Inflammatory macrophage treated with lipopolysaccharide for 1 hour (primary cell): ENCODE measurements around the gene ZCCHC24.

Experiments used
- DNase-seq, 2 donors: peaks; one replicate each; pipeline ENCODE4 v3.0.0-alpha.2; 2020 to 2022

Gene ZCCHC24

GRCh38 chr10:79445161-79445976, at the start of gene ZCCHC24:
TSS of gene ZCCHC24 (minus strand) at chr10:79445624. CDS start at chr10:79445440, 184 bp downstream.
- DNase-seq = peak; percentile 94 to 95

GRCh38 chr10:79493806-79494205, 48.4 kb upstream of the ZCCHC24 start:
- DNase-seq = no peak

GRCh38 chr10:79492839-79493238, 47.4 kb upstream of the ZCCHC24 start:
- no peak for DNase-seq

DNA sequence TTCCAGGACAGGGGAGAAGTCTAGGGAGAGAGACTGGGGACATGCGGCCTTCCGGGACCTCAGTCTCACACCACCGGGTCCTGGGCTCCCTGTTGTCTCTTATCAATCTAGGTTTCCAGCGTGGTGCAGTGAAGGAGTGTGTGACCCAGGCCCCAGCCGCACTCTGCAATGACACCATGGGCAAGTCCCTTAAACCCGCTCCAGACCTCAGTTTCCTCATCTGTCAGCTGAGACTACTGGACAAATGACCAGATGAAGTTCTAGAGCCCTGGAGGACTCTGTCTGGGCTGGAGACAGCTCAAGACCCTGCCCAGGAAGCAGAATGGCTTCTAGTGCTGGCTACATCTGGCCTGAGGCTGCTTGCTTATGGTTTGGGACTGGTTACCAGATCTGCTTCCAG, 46.8 kb upstream of the ZCCHC24 start:
- no peak for DNase-seq

DNA sequence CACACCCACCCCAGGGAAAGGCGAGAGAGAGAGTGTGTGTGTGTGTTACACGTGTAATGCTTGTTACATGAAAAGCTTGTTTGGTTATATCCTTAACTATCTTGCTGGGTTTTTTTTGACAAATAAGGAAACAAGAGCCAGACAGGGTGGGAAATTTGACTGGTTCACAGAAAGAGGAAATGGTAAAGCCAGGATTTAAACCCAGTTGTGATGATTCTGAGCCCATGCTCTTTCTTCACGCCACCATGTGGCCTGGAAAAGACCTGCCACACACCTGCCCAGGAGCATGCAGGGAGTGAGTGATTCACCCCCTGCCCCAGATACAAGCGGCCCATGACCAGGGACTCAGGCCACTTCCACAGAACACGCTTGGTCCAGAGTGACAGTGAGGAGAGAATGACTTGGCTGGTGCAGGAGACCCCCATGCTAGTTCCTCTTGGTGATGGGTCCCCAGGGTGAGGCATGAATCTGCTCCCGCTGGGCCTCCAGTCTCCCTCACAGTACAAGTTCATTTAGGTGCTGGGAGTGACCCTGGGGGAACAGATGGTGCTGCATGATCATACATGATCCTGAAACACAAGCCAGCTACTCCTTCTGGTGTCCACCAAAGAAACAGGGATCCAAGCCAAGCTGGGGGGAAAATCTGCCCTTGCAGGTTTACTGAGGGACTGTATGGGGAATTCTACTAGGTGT, 45.9 kb upstream of the ZCCHC24 start:
- peak; percentile 60 to 63 for DNase-seq

GRCh38 chr10:79490400-79491142, 45.1 kb upstream of the ZCCHC24 start:
- no peak for DNase-seq

DNA sequence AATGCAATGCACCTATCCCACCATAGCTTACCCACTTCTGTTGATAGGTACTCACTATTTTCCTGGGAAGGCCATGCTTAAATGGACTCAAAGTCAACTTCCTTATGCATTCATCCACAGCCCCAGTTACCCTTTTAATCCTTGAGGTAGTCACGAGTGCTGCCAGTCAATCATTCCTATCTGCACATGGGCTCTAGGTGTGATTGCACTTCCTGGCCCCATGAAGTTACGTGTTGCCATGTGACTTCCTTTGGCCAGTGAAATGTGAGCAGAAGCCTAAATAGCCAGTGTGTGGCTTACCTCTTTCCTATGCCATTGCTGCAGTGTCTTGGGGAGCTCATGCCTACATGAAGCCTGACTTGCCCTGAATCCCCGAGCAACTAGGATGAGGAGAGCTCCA, 43.4 kb upstream of the ZCCHC24 start:
- DNase-seq = no peak

DNA sequence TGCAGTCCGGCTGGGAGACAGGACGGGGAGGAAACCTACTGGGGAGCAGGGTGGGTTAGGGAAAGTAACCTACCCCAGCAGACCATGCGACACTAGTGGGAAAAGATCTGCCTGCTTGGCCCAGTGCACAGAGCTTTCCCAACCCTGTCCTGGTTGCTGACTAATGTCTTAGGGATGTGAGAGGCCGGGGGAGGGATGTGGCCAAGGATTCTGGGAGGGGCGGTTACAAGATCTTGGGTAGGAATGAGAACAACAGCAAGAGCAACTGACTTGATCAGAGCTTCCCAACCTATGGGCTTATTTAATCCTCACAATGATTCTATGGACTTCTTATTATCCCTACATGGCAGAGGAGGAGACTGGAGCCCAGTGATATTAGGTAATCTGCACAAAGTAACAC, 42.9 kb upstream of the ZCCHC24 start:
- DNase-seq = peak; percentile 8 to 22

GRCh38 chr10:79487296-79488194, 42.1 kb upstream of the ZCCHC24 start:
- peak; percentile 27 to 56 for DNase-seq

DNA sequence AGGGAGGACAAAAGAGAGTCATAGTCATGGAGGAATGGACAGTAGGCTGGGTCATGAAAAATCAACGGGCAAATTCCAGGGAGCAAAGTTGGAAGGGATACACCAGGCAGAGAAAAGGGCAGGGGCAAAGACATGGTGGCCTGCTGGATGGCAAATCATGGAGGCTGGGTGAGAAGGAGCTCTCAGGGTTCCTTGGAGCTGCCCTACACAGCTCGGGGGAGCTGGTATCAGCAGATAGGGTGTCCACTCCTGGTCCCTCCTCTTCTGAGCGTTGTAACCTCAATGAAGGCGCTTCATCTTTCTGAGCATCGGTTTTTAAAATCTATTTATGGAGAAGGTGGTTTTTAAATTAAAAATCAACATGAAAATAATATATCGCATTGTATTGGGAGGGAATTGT, 39.1 kb upstream of the ZCCHC24 start:
- no peak for DNase-seq

- DNase-seq = no peak
These were observed 38.5 kb upstream of the ZCCHC24 start for GRCh38 chr10:79483948-79484347.

- no peak for DNase-seq
These were observed 37.9 kb upstream of the ZCCHC24 start for GRCh38 chr10:79483299-79483698.

- DNase-seq = no peak
These were observed 37.3 kb upstream of the ZCCHC24 start for GRCh38 chr10:79482741-79483140.

DNA sequence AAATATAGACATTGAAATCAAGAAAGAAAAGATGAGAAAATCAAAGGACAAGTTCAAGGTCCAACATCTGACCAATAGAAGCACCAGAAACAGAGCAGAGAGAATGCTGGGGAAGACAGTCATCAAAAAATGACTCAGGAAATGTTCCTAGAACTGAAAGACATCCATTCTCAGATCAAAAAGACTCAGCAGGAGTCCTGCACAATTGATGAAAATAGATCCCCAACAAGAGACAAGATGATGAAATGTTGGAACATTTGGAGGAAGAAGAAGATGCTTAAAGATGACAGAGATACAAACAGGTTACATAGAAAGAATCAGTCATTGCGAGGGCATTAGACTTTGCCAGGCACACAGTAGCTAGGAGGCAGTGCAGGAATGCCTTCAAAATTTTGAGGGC, 36.9 kb upstream of the ZCCHC24 start:
- peak in 1 of 2 donors; percentile 3 for DNase-seq

- no peak for DNase-seq
These were observed 34.0 kb upstream of the ZCCHC24 start for GRCh38 chr10:79479283-79479909.

- DNase-seq = no peak
These were observed 32.0 kb upstream of the ZCCHC24 start for GRCh38 chr10:79477456-79477855.

DNA sequence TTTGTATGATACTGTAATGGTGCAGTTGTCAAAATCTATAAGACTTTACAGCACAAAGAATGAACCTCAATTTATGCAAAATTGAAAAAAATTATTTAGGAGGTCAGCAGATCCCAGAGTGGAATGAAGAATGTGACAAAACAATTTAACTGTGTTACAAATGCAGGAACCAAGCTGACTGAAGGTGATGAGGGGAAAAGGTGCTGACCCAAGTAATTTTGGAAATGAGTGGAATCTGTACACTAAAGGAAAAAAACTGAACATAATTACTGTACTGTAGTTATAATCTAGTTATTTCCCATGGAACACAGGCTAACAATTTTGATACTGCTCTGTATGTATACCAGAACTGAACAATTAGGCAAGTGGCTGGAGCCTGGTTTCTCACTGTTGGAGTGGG, 31.2 kb upstream of the ZCCHC24 start:
- peak in 1 of 2 donors; percentile 10 for DNase-seq

DNA sequence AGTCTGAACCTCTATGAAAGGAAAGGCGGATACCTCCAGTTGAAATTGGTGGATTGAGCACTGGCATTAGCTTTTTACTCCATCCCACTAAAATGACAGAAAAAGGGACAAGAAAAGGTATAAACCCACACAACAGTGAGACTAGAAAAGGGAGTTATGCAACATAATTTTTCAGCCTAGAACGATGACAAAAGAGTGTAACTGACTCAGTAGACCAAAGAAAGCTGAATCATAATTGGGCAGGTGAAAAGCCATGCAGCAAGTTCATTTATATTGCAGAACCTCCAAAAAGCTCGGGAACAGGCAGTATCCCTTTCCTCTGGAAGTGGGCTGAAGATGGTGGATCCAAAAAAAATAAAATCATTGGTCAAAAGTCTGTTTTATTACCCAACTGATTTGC, 30.5 kb upstream of the ZCCHC24 start:
- DNase-seq = no peak

DNA sequence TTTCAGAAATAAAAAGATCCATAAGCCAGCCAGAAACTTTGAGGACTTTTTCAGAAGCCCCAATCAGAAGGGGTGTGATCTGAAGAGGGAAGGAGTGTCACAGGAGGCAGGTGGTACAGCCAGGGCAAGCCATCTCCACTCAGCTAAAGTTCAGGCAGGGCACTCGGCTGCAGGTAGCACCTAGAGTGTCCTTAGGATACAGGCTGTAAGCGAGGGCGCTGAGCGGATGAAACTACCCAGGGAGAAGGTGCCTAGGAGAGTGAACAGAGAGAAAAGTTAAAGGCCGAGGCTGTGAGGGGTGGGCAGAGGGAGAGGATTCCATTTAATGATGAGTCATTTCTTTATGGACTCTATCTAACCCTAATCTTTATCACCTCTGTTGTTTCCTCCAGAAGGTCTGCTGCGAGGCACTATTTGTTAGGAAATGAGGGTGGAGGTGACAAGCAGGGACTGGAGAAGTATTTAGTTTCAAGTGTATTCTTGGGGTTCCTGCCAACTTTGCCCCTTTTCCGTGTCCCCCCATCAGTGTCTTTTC, 29.8 kb upstream of the ZCCHC24 start:
- DNase-seq = no peak

- peak; percentile 16 to 31 for DNase-seq
These were observed 28.2 kb upstream of the ZCCHC24 start for GRCh38 chr10:79473496-79474095.

GRCh38 chr10:79472951-79473350, 27.5 kb upstream of the ZCCHC24 start:
- DNase-seq = peak in 1 of 2 donors; percentile 13
